B cell (primary cell): ENCODE data around the gene MEGF11. TPM values are rescaled to one million over a fixed set of nuclear protein-coding genes. Genes with fewer than 3 reads are reported as not detected.

Source experiments
- ATAC-seq: fragments of 200-7000 bp; cut with Tn5 transposase; one replicate; pipeline ENCODE4 v1.10.0; 2021; ENCODE audit warnings: low read depth, mild to moderate bottlenecking, moderate number of reproducible peaks, moderate library complexity
- CTCF ChIA-PET: fragments of 350-600 bp; sonication (Branson Sonifier 250); formaldehyde crosslinking; loops from one replicate; lab custom pipeline; 2021; ENCODE audit warnings: antibody characterized with exemption, inconsistent platforms; lab: Charles Lee
- POLR2A ChIA-PET: fragments of 350-600 bp; sonication (Branson Sonifier 250); formaldehyde crosslinking; loops from one replicate; lab custom pipeline; 2021; ENCODE audit warnings: antibody characterized with exemption; lab: Charles Lee
- DNase-seq: peaks from one replicate; pipeline ENCODE4 v3.0.0; 2013
- H2AFZ ChIP-seq: 2 replicates; pipeline ENCODE4 v1.6.1; 2012; ENCODE audit warnings: mild to moderate bottlenecking, low read depth, low read length; ENCODE audit not compliant: insufficient read depth, poor library complexity, severe bottlenecking
- H3K27ac ChIP-seq, 2 donors: 1 replicate in 1 of 2; 2 replicates in 1 of 2; pipeline ENCODE4 v1.5.1; 2012 to 2013; ENCODE audit warnings: low read length in 2 of 2, mild to moderate bottlenecking in 2 of 2, moderate library complexity in 1 of 2
- H3K27me3 ChIP-seq, 4 experiments: fragments of 200-600 bp in 1 of 4; sonication (generic) in 1 of 4; replicated peaks in 1 of 4; 1 replicate in 2 of 4; 2 replicates in 2 of 4; pipeline versions ENCODE4 v1.6.1 to v1.7.0; 2013 to 2016; ENCODE audit warnings: low read length in 3 of 4, mild to moderate bottlenecking in 2 of 4, mixed read lengths in 1 of 4, moderate library complexity in 1 of 4; ENCODE audit not compliant: insufficient read depth in 4 of 4, control insufficient read depth in 3 of 4; ENCODE audit errors: control extremely low read depth in 1 of 4
- H3K36me3 ChIP-seq, 2 experiments: replicated peaks in 1 of 2; 1 replicate in 1 of 2; 2 replicates in 1 of 2; pipeline versions ENCODE4 v1.6.1 to v1.7.1; 2013; ENCODE audit warnings: low read length in 1 of 2; ENCODE audit not compliant: insufficient read depth in 2 of 2, control insufficient read depth in 1 of 2; ENCODE audit errors: control extremely low read depth in 1 of 2, extremely low read depth in 1 of 2
- H3K4me1 ChIP-seq, 2 donors: fragments of 200-600 bp in 1 of 2; sonication (generic) in 1 of 2; 1 replicate in 1 of 2; 2 replicates in 1 of 2; pipeline versions ENCODE4 v1.5.1 to v1.6.1; 2013 to 2017; ENCODE audit warnings: low read length in 2 of 2; ENCODE audit not compliant: control insufficient read depth in 2 of 2, insufficient read depth in 2 of 2
- H3K4me2 ChIP-seq: replicated peaks from 2 replicates; pipeline ENCODE3; 2012; ENCODE audit warnings: mild to moderate bottlenecking, low read depth, low read length; ENCODE audit not compliant: poor library complexity, severe bottlenecking
- H3K4me3 ChIP-seq, 5 experiments: fragments of 200-600 bp in 1 of 5; sonication (generic) in 1 of 5; 1 replicate in 3 of 5; 2 replicates in 2 of 5; pipeline versions ENCODE4 v1.5.1 to v1.7.0; 2011 to 2016; ENCODE audit warnings: low read length in 4 of 5, mild to moderate bottlenecking in 4 of 5, low read depth in 2 of 5, control low read depth in 1 of 5, moderate library complexity in 1 of 5; ENCODE audit not compliant: insufficient read depth in 1 of 5; ENCODE audit errors: control extremely low read depth in 1 of 5, extremely low read depth in 1 of 5
- H3K79me2 ChIP-seq: fragments of 200-600 bp; sonication (generic); one replicate; pipeline ENCODE4 v1.6.0; 2016; ENCODE audit warnings: low read length; ENCODE audit not compliant: control insufficient read depth, insufficient read depth
- H3K9ac ChIP-seq: fragments of 200-600 bp; sonication (generic); 2 replicates; pipeline ENCODE4 v1.6.1; 2017; ENCODE audit warnings: mild to moderate bottlenecking, low read length, moderate library complexity
- H3K9me3 ChIP-seq, 3 donors: one replicate each; pipeline versions ENCODE4 v1.6.1 to v1.7.1; 2013; ENCODE audit warnings: low read length in 2 of 3; ENCODE audit not compliant: control insufficient read depth in 2 of 3, insufficient read depth in 1 of 3; ENCODE audit errors: control extremely low read depth in 1 of 3
- H4K20me1 ChIP-seq: 2 replicates; pipeline ENCODE4 v1.6.0; 2012; ENCODE audit warnings: mild to moderate bottlenecking, low read length; ENCODE audit not compliant: insufficient read depth, control insufficient read depth, poor library complexity, severe bottlenecking
- H3K27ac Mint-ChIP-seq: one replicate; pipeline ENCODE4 v1.8.0; 2021; ENCODE audit warnings: mixed read lengths
- H3K27me3 Mint-ChIP-seq: one replicate; pipeline ENCODE4 v1.8.0; 2021; ENCODE audit warnings: mixed read lengths
- H3K4me1 Mint-ChIP-seq: one replicate; pipeline ENCODE4 v1.8.0; 2021; ENCODE audit warnings: mixed read lengths
- H3K4me3 Mint-ChIP-seq: one replicate; pipeline ENCODE4 v1.8.0; 2021; ENCODE audit warnings: mixed read lengths
- H3K9me3 Mint-ChIP-seq: one replicate; pipeline ENCODE4 v1.8.0; 2022; ENCODE audit warnings: mixed read lengths; ENCODE audit not compliant: insufficient read depth
- CTCF ChIP-seq: fragments of 200-600 bp; IDR thresholded peaks from one replicate; pipeline ENCODE4 v1.8.0; 2022; ENCODE audit warnings: antibody characterized with exemption, mild to moderate bottlenecking
- EZH2 ChIP-seq: IDR thresholded peaks from 2 replicates; pipeline ENCODE4 v1.6.1; 2012; ENCODE audit warnings: borderline replicate concordance, low read depth, mild to moderate bottlenecking, moderate library complexity, low read length; ENCODE audit not compliant: insufficient read depth, poor library complexity, severe bottlenecking
- WGBS: methylation state at CpG from one replicate; pipeline ENCODE4 v1.1.5; 2013; ENCODE audit warnings: missing lambda C conversion rate; ENCODE audit not compliant: insufficient coverage; 5-methylcytosine and 5-hydroxymethylcytosine counted together
- intact Hi-C: fragments of 100-400 bp; cut with micrococcal nuclease; formaldehyde crosslinking; loops from one replicate; pipeline ENCODE4 v1.10.0; 2022
- polyA plus RNA-seq: library from polyadenylated mRNA; depleted of rRNA; stranded (reverse); fragments of >200 nt; gene quantifications from 2 replicates; pipeline ENCODE4 v1.2.3, GENCODE V29; 2012
- total RNA-seq, 2 donors: library from RNA; stranded (reverse); fragments of 120-200 nt in 1 of 2; gene quantifications; 1 replicate in 1 of 2; 2 replicates in 1 of 2; pipeline versions ENCODE4 v1.2.3 to v1.2.4, GENCODE V29; 2013 to 2022

The MEGF11 gene
- total and polyA plus RNA-seq, 2 donors (not counting 1 experiment from before 2014, with no cell fraction given) = 0.04 to 0.34 TPM

GRCh38 chr15:65927545-65927944, 326.0 kb downstream of the MEGF11 start:
- Histone ChIP-seq H3K27me3 (no peaks in the 10 kb centered on the region), H3K4me1 (no peaks in the 10 kb centered on the region), H4K20me1 (no peaks in the 10 kb centered on the region), H3K4me2 (no peak overlapping the region), H3K27ac (no peak overlapping the region), H2AFZ (no peak overlapping the region), H3K9ac (no peak overlapping the region), H3K4me3 (no peak overlapping the region), H3K36me3 (no peaks in the 10 kb centered on the region), H3K9me3 (no peaks in the 10 kb centered on the region), H3K79me2 (no peaks in the 10 kb centered on the region)
- TF ChIP-seq EZH2 (no peak), CTCF (no peak)
- Mint-ChIP-seq H3K27me3 (no peaks in the 10 kb centered on the region), H3K4me3 (no peak overlapping the region), H3K4me1 (peaks cover 6% of the 10 kb centered on the region), H3K27ac (no peak overlapping the region), H3K9me3 (no peaks in the 10 kb centered on the region)
- intact Hi-C loops = no loop called here
- DNase-seq (no peak), ATAC-seq (no peak)
- POLR2A ChIA-PET = no interaction called here
- CTCF ChIA-PET = interaction anchor here (0.9 kb wide), 1 partner anchor 10 kb away, joined by 3 read pairs; no protein-coding TSS in a partner anchor
- 100% methylated on average over 2 of the region's 2 CpGs for WGBS

GRCh38 chr15:65926899-65927298, 326.7 kb downstream of the MEGF11 start:
- Mint-ChIP-seq H3K4me1 (peaks cover 12% of the 10 kb centered on the region), H3K4me3 (no peak overlapping the region), H3K27ac (no peak overlapping the region), H3K9me3 (no peaks in the 10 kb centered on the region), H3K27me3 (no peaks in the 10 kb centered on the region)
- ChIA-PET CTCF (interaction anchor here (0.9 kb wide), 1 partner anchor 11 kb away, joined by 3 read pairs; no protein-coding TSS in a partner anchor), POLR2A (no interaction called here)
- H3K27me3 ChIP-seq = no peaks in the 10 kb centered on the region
- TF ChIP-seq CTCF (no peak), EZH2 (no peak)
- 100% methylated on average over 1 of the region's 1 CpG for WGBS
- H3K79me2 ChIP-seq = no peaks in the 10 kb centered on the region
- no peak overlapping the region for H3K4me3 ChIP-seq
- H3K9me3 ChIP-seq = no peaks in the 10 kb centered on the region
- no peaks in the 10 kb centered on the region for H4K20me1 ChIP-seq
- peaks cover 6% of the 10 kb centered on the region in 2 donors for H3K4me1 ChIP-seq
- intact Hi-C loops = no loop called here
- no peaks in the 10 kb centered on the region for H3K36me3 ChIP-seq
- no peak overlapping the region for H3K9ac ChIP-seq
- DNase-seq = no peak
- ATAC-seq = no peak
- H3K4me2 ChIP-seq = no peak overlapping the region
- no peak overlapping the region for H2AFZ ChIP-seq
- no peak overlapping the region for H3K27ac ChIP-seq
